ENCODE measurements around the gene TMEM119. TPM values are rescaled to one million over a fixed set of nuclear protein-coding genes. Genes with fewer than 3 reads are reported as not detected.
"Not testable (repeated sequence)": the region's sequence is repeated elsewhere in the genome, so short reads cannot be mapped to it uniquely, and the experiment has no call there.

TMEM119 gene
- total RNA-seq, 2 experiments from 2014 or later, result 0.10 to 0.24 TPM

- peaks cover 62% of the 10 kb centered on the region for H3K4me1 Mint-ChIP-seq (ENCODE audit: low read depth)
- H3K36me3 Mint-ChIP-seq, result peaks cover 43% of the 10 kb centered on the region
- POLR2A ChIA-PET, result interaction anchor here (0.6 kb wide), 1 partner anchor 20 kb away, joined by 3 read pairs; no protein-coding TSS in a partner anchor
- H3K4me3 Mint-ChIP-seq, result no peak overlapping the region
- CTCF ChIA-PET, result interaction anchor here (6.7 to 13.9 kb wide), 2 partner anchors 13 to 55 kb away, joined by 207 to 472 read pairs; partner anchors contain the start of genes ISCU, SART3 and SELPLG
- intact Hi-C loops (cut with micrococcal nuclease), result no loop called here
- H3K9me3 Mint-ChIP-seq, result peaks cover 14% of the 10 kb centered on the region
- peak overlapping the region; percentile 55 for H3K27ac Mint-ChIP-seq
- no peak for DNase-seq
- no peaks in the 10 kb centered on the region for H3K27me3 Mint-ChIP-seq
Measured at GRCh38 chr12:108620236-108620879, 22.5 kb upstream of the TMEM119 start.

GRCh38 chr12:108619369-108620160, 21.7 kb upstream of the TMEM119 start:
- ChIA-PET POLR2A (interaction anchor here (0.6 to 4.2 kb wide), 3 partner anchors 19 to 58 kb away, joined by 3 to 48 read pairs (median 20); partner anchors contain the start of genes ISCU and SART3), CTCF (interaction anchor here (0.6 to 13.9 kb wide), 6 partner anchors 14 to 630 kb away, joined by 3 to 472 read pairs (median 20); partner anchors contain the start of genes ISCU, SART3 and SELPLG)
- intact Hi-C loops (cut with micrococcal nuclease), result loop anchor here (2.0 kb wide), 1 partner anchor 105 kb away; the partner anchor contains the start of gene FICD
- Mint-ChIP-seq H3K27ac (peak overlapping the region; percentile 55), H3K4me3 (no peak overlapping the region), H3K27me3 (no peaks in the 10 kb centered on the region), H3K4me1 (ENCODE audit: low read depth) (peaks cover 57% of the 10 kb centered on the region), H3K36me3 (peaks cover 43% of the 10 kb centered on the region), H3K9me3 (peaks cover 14% of the 10 kb centered on the region)
- no peak for DNase-seq

- ChIA-PET CTCF (interaction anchor here (0.6 to 13.9 kb wide), 19 partner anchors 14 to 988 kb away, joined by 3 to 472 read pairs (median 8); partner anchors contain the start of genes ISCU, SART3, SELPLG and SSH1), POLR2A (interaction anchor here (2.9 to 4.2 kb wide), 3 partner anchors 10 to 57 kb away, joined by 20 to 48 read pairs (median 24); partner anchors contain the start of genes ISCU and SART3)
- H3K4me3 Mint-ChIP-seq, H3K27me3 Mint-ChIP-seq, DNase-seq: not testable (repeated sequence)
- Mint-ChIP-seq H3K27ac (peak overlapping the region; percentile 25), H3K36me3 (peaks cover 40% of the 10 kb centered on the region), H3K9me3 (peaks cover 14% of the 10 kb centered on the region), H3K4me1 (ENCODE audit: low read depth) (peaks cover 58% of the 10 kb centered on the region)
- intact Hi-C loops (cut with micrococcal nuclease), result loop anchor here (1.0 to 2.0 kb wide), 2 partner anchors 56 to 104 kb away; partner anchors contain the start of gene FICD
Measured at GRCh38 chr12:108618953-108619274, 21.0 kb upstream of the TMEM119 start.

DNA sequence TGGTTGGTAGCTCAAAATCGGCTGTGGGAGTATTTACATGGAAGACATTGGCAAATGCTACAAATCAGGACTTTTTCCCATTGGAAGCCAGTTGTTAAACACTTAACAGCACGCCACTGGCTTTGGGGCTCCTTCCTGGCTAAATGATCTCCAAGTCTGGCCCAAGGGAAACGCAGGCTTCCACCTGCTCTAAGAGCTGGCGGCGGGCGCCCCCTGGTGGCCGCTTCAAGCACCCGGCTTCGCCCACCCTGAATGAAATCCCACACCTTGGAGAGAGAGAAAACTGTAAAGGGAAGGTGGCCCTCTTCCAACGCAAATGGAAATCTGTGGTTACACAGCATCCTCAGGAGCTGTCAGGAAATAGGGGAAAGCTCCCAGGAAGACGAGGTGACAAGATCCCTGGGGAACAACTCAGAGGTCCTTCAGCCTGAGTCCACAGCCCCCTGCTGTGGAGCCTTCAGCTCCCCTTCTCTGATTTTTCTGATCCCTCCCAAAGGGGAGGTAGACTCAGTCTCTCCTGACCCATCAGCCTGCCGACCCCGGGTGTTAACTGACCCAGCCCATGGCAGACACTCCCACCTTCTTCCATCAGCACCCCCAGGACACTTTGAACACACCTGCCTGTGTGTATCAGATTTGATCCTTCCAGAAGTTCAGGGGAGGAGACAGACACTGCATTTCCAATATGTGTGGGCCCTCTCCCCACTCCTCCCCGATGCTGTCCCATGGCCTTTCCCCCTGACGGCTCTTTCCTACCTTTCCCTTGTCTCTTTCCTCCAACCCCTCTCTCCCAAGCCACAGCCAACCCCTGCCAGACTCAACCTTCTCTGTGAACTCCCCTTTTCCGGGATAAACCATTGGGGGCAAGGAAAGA, 20.4 kb upstream of the TMEM119 start:
- peak; percentile 84 for DNase-seq
- H3K4me1 Mint-ChIP-seq (ENCODE audit: low read depth), result peaks cover 54% of the 10 kb centered on the region
- H3K9me3 Mint-ChIP-seq, result peaks cover 14% of the 10 kb centered on the region
- ChIA-PET POLR2A (interaction anchor here (1.0 to 4.2 kb wide), 11 partner anchors 10 to 239 kb away, joined by 3 to 48 read pairs (median 8); partner anchors contain the start of genes ISCU, SART3, SELPLG and SSH1), CTCF (interaction anchor here (0.6 to 13.9 kb wide), 42 partner anchors 10 to 989 kb away, joined by 3 to 472 read pairs (median 5); partner anchors contain the start of genes ALKBH2, ISCU, SART3 and SELPLG)
- intact Hi-C loops (cut with micrococcal nuclease), result loop anchor here (1.0 to 2.0 kb wide), 2 partner anchors 55 to 104 kb away; partner anchors contain the start of gene FICD
- H3K27ac Mint-ChIP-seq, result peak overlapping the region; percentile 25
- H3K36me3 Mint-ChIP-seq, result peaks cover 34% of the 10 kb centered on the region
- H3K27me3 Mint-ChIP-seq, result no peaks in the 10 kb centered on the region
- H3K4me3 Mint-ChIP-seq, result no peak overlapping the region

GRCh38 chr12:108616941-108617858, 19.3 kb upstream of the TMEM119 start:
- Mint-ChIP-seq H3K9me3 (peaks cover 14% of the 10 kb centered on the region), H3K4me3 (peak overlapping the region; percentile 23), H3K27me3 (no peaks in the 10 kb centered on the region), H3K4me1 (ENCODE audit: low read depth) (peaks cover 46% of the 10 kb centered on the region), H3K27ac (peak overlapping the region; percentile 93), H3K36me3 (peaks cover 25% of the 10 kb centered on the region)
- POLR2A ChIA-PET, result interaction anchor here (0.6 to 4.2 kb wide), 13 partner anchors 11 to 240 kb away, joined by 3 to 48 read pairs (median 6); partner anchors contain the start of genes ISCU, SART3, SELPLG and SSH1
- CTCF ChIA-PET, result interaction anchor here (0.6 to 13.9 kb wide), 39 partner anchors 9 to 903 kb away, joined by 3 to 472 read pairs (median 5); partner anchors contain the start of genes ALKBH2, ISCU, SART3 and SELPLG
- DNase-seq, result peak; percentile 93
- intact Hi-C loops (cut with micrococcal nuclease), result loop anchor here (1.0 to 2.0 kb wide), 6 partner anchors 11 to 186 kb away; partner anchors contain the start of gene SELPLG

DNA sequence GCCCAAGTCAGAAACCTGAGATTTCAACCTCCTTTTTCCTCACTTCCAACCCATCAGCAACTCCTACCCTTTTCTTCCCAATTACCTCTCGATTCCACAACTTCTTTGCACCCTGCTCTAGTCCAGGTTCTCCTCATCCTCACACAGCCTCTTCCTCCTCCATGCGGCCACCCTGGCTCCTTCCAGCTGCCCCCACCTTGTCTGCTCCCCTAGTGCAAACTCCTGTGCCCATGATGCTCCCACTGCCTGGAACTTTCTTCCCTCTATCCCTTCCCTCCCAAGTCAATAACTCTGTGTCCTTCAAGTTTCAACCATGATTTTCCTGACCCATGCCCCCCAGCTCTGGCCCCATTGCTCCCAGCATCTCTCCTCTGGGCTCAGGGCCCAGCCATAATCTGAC, 18.5 kb upstream of the TMEM119 start:
- Mint-ChIP-seq H3K4me3 (no peak overlapping the region), H3K9me3 (peaks cover 14% of the 10 kb centered on the region), H3K36me3 (peaks cover 21% of the 10 kb centered on the region), H3K27me3 (no peaks in the 10 kb centered on the region), H3K4me1 (ENCODE audit: low read depth) (peaks cover 47% of the 10 kb centered on the region), H3K27ac (peak overlapping the region; percentile 93)
- DNase-seq, result no peak
- intact Hi-C loops (cut with micrococcal nuclease), result loop anchor here (2.0 kb wide), 2 partner anchors 16 to 48 kb away; partner anchors contain the start of gene SELPLG
- CTCF ChIA-PET, result interaction anchor here (1.0 to 13.9 kb wide), 9 partner anchors 12 to 188 kb away, joined by 3 to 472 read pairs (median 14); partner anchors contain the start of genes ISCU, SART3 and SELPLG
- POLR2A ChIA-PET, result interaction anchor here (0.6 to 4.2 kb wide), 8 partner anchors 12 to 241 kb away, joined by 3 to 48 read pairs (median 14); partner anchors contain the start of genes ISCU, SART3, SELPLG and SSH1

GRCh38 chr12:108615918-108616317, 18.0 kb upstream of the TMEM119 start:
- peak overlapping the region; percentile 93 for H3K27ac Mint-ChIP-seq
- ChIA-PET CTCF (interaction anchor here (1.0 to 13.9 kb wide), 5 partner anchors 17 to 188 kb away, joined by 3 to 472 read pairs (median 14); partner anchors contain the start of genes ISCU, SART3 and SELPLG), POLR2A (interaction anchor here (1.4 to 4.2 kb wide), 5 partner anchors 13 to 54 kb away, joined by 3 to 48 read pairs (median 22); partner anchors contain the start of genes ISCU, SART3 and SELPLG)
- peaks cover 44% of the 10 kb centered on the region for H3K4me1 Mint-ChIP-seq (ENCODE audit: low read depth)
- H3K36me3 Mint-ChIP-seq, result peaks cover 18% of the 10 kb centered on the region
- DNase-seq, result no peak
- no peaks in the 10 kb centered on the region for H3K27me3 Mint-ChIP-seq
- no peak overlapping the region for H3K4me3 Mint-ChIP-seq
- intact Hi-C loops (cut with micrococcal nuclease), result loop anchor here (2.0 kb wide), 2 partner anchors 17 to 49 kb away; partner anchors contain the start of gene SELPLG
- peaks cover 14% of the 10 kb centered on the region for H3K9me3 Mint-ChIP-seq

- Mint-ChIP-seq H3K36me3 (peaks cover 16% of the 10 kb centered on the region), H3K27me3 (no peaks in the 10 kb centered on the region), H3K4me1 (ENCODE audit: low read depth) (peaks cover 39% of the 10 kb centered on the region), H3K4me3 (no peak overlapping the region), H3K9me3 (peaks cover 14% of the 10 kb centered on the region), H3K27ac (no peak overlapping the region)
- CTCF ChIA-PET, result interaction anchor here (1.5 to 13.9 kb wide), 2 partner anchors 50 to 189 kb away, joined by 3 to 472 read pairs; partner anchors contain the start of genes ISCU and SART3
- DNase-seq, result no peak
- POLR2A ChIA-PET, result no interaction called here
- intact Hi-C loops (cut with micrococcal nuclease), result no loop called here
Measured at GRCh38 chr12:108614639-108615038, 16.8 kb upstream of the TMEM119 start.

DNA sequence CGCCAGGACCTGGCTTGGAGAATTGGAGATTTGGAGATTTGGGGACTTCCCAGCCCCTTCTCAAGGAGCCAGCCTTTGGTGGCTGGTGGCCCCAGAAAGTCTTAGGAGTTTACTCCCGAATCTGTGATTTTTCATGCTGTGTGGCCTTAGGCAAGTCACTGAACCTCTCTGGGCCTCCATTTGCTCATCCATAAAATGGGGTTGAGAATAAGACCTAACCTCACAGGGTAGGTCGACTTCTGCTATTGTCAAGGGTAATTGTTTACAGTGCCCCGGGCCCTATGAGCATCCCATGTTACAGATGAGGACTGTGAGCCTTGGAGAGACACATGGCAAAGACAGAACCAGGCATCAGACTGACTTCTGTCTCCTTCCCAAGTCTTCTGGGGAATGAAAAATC, 16.2 kb upstream of the TMEM119 start:
- intact Hi-C loops (cut with micrococcal nuclease), result no loop called here
- Mint-ChIP-seq H3K27ac (no peak overlapping the region), H3K36me3 (peaks cover 16% of the 10 kb centered on the region), H3K27me3 (no peaks in the 10 kb centered on the region), H3K9me3 (peaks cover 14% of the 10 kb centered on the region), H3K4me3 (no peak overlapping the region), H3K4me1 (ENCODE audit: low read depth) (peaks cover 39% of the 10 kb centered on the region)
- POLR2A ChIA-PET, result no interaction called here
- DNase-seq, result no peak
- CTCF ChIA-PET, result interaction anchor here (1.5 to 13.9 kb wide), 2 partner anchors 49 to 189 kb away, joined by 3 to 472 read pairs; partner anchors contain the start of genes ISCU and SART3

All from activated CD4-positive, alpha-beta memory T cell treated with anti-CD3 and anti-CD28 coated beads for 36 hours (primary cell).